Natural killer cell (primary cell): Measurements from ENCODE around the gene SURF2. TPM values are rescaled to one million over a fixed set of nuclear protein-coding genes. Genes with fewer than 3 reads are reported as not detected.

ENCODE experiments used
- ATAC-seq, 3 donors: fragments of 150-1000 bp in 2 of 3; fragments of 200-7000 bp in 1 of 3; cut with Tn5 transposase; 1 replicate in 1 of 3; 2 replicates in 2 of 3; pipeline ENCODE4 v1.10.0; 2021; ENCODE audit warnings: mild to moderate bottlenecking in 2 of 3, moderate library complexity in 2 of 3
- DNase-seq, 2 donors: peaks; one replicate each; pipeline versions ENCODE4 v3.0.0 to v3.0.0-alpha.2; 2013 to 2021; ENCODE audit warnings: mixed read lengths in 1 of 2
- H3K27ac ChIP-seq: one replicate; pipeline ENCODE4 v1.5.1; 2013; ENCODE audit warnings: mild to moderate bottlenecking, low read length
- H3K27me3 ChIP-seq: one replicate; pipeline ENCODE4 v1.6.1; 2013; ENCODE audit warnings: low read length; ENCODE audit not compliant: control insufficient read depth, insufficient read depth
- H3K36me3 ChIP-seq: one replicate; pipeline ENCODE4 v1.6.1; 2013; ENCODE audit warnings: low read length; ENCODE audit not compliant: control insufficient read depth, insufficient read depth
- H3K4me1 ChIP-seq: one replicate; pipeline ENCODE4 v1.6.1; 2013; ENCODE audit warnings: low read length; ENCODE audit not compliant: control insufficient read depth, insufficient read depth
- H3K4me3 ChIP-seq: one replicate; pipeline ENCODE4 v1.5.1; 2013; ENCODE audit warnings: low read length
- H3K9me3 ChIP-seq: one replicate; pipeline ENCODE4 v1.6.1; 2013; ENCODE audit warnings: low read length; ENCODE audit not compliant: control insufficient read depth, insufficient read depth
- H3K27ac Mint-ChIP-seq, 2 donors: one replicate each; pipeline ENCODE4 v1.8.0; 2022; ENCODE audit warnings: mild to moderate bottlenecking in 2 of 2, mixed read lengths in 2 of 2, moderate library complexity in 1 of 2
- H3K27me3 Mint-ChIP-seq, 2 donors: one replicate each; pipeline ENCODE4 v1.8.0; 2022; ENCODE audit warnings: low read depth in 2 of 2, mixed read lengths in 2 of 2
- H3K36me3 Mint-ChIP-seq: one replicate; pipeline ENCODE4 v1.8.0; 2022; ENCODE audit warnings: mixed read lengths
- H3K4me1 Mint-ChIP-seq, 2 donors: one replicate each; pipeline ENCODE4 v1.8.0; 2022; ENCODE audit warnings: mixed read lengths in 2 of 2
- H3K4me3 Mint-ChIP-seq: one replicate; pipeline ENCODE4 v1.8.0; 2022; ENCODE audit warnings: mild to moderate bottlenecking, moderate library complexity, mixed read lengths
- H3K9me3 Mint-ChIP-seq, 2 donors: one replicate each; pipeline ENCODE4 v1.8.0; 2022; ENCODE audit warnings: mixed read lengths in 2 of 2
- WGBS: methylation state at CpG from one replicate; pipeline ENCODE4 v1.1.7; 2013; ENCODE audit warnings: missing lambda C conversion rate; ENCODE audit not compliant: insufficient coverage; 5-methylcytosine and 5-hydroxymethylcytosine counted together
- intact Hi-C: fragments of 100-400 bp; cut with micrococcal nuclease; formaldehyde crosslinking; loops from one replicate; pipeline ENCODE4 v1.14.2; 2022
- total RNA-seq, 4 donors: library from RNA; stranded (reverse); fragments of 120-200 nt in 1 of 4; gene quantifications; one replicate each; pipeline versions ENCODE4 v1.2.3 to v1.2.4, GENCODE V29; 2013 to 2022
- TF ChIP-seq, protein P1 (sequence below): fragments of 200-600 bp; IDR thresholded peaks from one replicate; pipeline ENCODE4 v1.8.0; 2022; ENCODE audit warnings: antibody characterized with exemption

SURF2 gene
- total RNA-seq, 3 donors from 2014 or later (not counting 1 experiment from before 2014, with no cell fraction given): 14.3 to 14.9 (median 14.7) TPM

DNA sequence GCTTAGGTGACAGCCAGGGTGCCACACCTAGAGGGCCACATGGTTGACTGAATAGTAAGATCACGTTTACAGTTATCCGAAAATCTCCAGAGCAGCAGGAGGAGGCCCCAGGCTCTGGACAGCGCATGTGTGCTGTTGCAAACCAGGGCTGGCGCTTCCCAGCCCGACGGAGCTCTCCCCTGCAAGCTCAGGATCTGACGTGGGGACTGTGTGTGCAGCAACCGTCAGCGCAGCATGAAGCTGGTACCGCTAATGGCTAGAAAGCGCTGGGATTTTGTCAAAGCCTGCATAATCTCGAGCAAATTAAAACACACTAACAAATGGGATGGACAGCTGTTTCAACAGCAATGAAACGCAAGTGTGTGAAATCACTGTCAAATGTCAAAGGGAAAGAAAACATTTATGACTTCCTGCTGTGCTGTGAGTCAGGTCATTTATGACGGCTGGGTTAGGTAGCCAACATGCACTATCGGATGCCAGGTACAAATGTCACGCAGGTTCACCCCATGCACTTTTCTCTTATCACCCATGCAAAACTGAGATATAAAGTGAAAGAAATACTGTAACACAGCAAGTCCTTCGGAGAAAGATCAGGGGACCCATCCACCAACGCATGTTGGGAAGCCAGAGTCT is 12.0 kb downstream of the SURF2 start:
- no peaks in the 10 kb centered on the region for H3K9me3 Mint-ChIP-seq
- H3K36me3 Mint-ChIP-seq: peaks cover 6% of the 10 kb centered on the region
- H3K27ac ChIP-seq: no peak overlapping the region
- H3K27me3 ChIP-seq: no peaks in the 10 kb centered on the region
- intact Hi-C loops: no loop called here
- ATAC-seq: no peak
- H3K27ac Mint-ChIP-seq: peak overlapping the region; percentile 90 to 96
- peaks cover 50% of the 10 kb centered on the region for H3K36me3 ChIP-seq
- no peak for DNase-seq
- H3K4me1 Mint-ChIP-seq: peaks cover 61 to 73% of the 10 kb centered on the region in 2 donors
- H3K4me3 Mint-ChIP-seq: peak overlapping the region; percentile 45
- TF ChIP-seq, protein P1, sequence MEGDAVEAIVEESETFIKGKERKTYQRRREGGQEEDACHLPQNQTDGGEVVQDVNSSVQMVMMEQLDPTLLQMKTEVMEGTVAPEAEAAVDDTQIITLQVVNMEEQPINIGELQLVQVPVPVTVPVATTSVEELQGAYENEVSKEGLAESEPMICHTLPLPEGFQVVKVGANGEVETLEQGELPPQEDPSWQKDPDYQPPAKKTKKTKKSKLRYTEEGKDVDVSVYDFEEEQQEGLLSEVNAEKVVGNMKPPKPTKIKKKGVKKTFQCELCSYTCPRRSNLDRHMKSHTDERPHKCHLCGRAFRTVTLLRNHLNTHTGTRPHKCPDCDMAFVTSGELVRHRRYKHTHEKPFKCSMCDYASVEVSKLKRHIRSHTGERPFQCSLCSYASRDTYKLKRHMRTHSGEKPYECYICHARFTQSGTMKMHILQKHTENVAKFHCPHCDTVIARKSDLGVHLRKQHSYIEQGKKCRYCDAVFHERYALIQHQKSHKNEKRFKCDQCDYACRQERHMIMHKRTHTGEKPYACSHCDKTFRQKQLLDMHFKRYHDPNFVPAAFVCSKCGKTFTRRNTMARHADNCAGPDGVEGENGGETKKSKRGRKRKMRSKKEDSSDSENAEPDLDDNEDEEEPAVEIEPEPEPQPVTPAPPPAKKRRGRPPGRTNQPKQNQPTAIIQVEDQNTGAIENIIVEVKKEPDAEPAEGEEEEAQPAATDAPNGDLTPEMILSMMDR: no peak
- WGBS: 83% methylated on average over 18 of the region's 18 CpGs
- no peaks in the 10 kb centered on the region for H3K27me3 Mint-ChIP-seq
- H3K4me1 ChIP-seq: peaks cover 65% of the 10 kb centered on the region
- no peak overlapping the region for H3K4me3 ChIP-seq
- H3K9me3 ChIP-seq: no peaks in the 10 kb centered on the region

DNA sequence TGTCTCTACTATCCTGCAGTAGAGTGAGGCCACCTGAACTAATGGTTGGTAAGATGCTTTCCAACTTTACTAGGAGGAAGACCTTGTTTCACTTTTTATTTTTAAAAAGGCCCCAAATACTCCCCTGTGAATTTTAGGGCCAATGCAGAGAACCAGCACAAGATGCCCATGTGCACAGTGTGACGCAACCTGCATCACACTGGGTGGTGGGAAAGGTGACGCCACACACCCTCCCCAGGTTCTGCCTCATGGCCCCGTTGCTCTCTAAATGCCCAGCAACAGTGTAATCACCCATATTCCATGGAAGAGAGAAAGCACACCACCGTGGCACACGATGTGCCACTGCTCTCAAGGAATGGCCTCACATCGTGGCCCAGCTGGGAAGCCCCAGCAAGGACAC is 13.1 kb downstream of the SURF2 start:
- TF ChIP-seq, protein P1: no peak
- H3K27me3 ChIP-seq: no peaks in the 10 kb centered on the region
- 71% methylated on average over 6 of the region's 6 CpGs for WGBS
- Mint-ChIP-seq H3K36me3 (no peaks in the 10 kb centered on the region), H3K4me1 (peaks cover 60 to 64% of the 10 kb centered on the region in 2 donors), H3K27me3 (no peaks in the 10 kb centered on the region), H3K27ac (peak overlapping the region; percentile 90 to 96), H3K4me3 (peak overlapping the region; percentile 52), H3K9me3 (no peaks in the 10 kb centered on the region)
- no peak for DNase-seq
- H3K36me3 ChIP-seq: peaks cover 41% of the 10 kb centered on the region
- no peak for ATAC-seq
- peak overlapping the region; percentile 89 for H3K27ac ChIP-seq
- H3K4me3 ChIP-seq: no peak overlapping the region
- intact Hi-C loops: no loop called here
- no peaks in the 10 kb centered on the region for H3K9me3 ChIP-seq
- H3K4me1 ChIP-seq: peaks cover 72% of the 10 kb centered on the region

DNA sequence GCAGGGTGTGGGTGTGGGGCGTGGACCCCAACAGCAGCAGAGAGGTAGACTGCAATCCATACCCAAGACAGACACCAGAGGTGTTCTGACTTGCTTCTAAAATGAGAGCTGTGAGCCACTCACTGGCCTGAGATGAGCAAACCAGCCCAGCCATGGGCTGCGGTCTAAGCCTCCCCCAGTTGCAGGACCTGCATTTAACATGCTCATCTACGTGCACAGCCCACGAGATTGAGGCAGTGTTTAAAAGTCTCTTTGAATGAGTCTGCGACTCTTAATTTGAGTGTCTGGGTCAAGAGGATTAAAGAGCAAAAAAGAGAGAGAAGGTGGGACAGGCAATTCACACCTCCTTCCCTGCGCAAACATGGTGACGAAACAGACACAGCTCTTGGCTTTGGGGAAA is 13.6 kb downstream of the SURF2 start:
- H3K9me3 ChIP-seq: no peaks in the 10 kb centered on the region
- Mint-ChIP-seq H3K27ac (peak overlapping the region; percentile 90 to 96), H3K27me3 (no peaks in the 10 kb centered on the region), H3K4me1 (peaks cover 65 to 69% of the 10 kb centered on the region in 2 donors), H3K9me3 (no peaks in the 10 kb centered on the region), H3K36me3 (no peaks in the 10 kb centered on the region), H3K4me3 (peak overlapping the region; percentile 85)
- no peak overlapping the region for H3K4me3 ChIP-seq
- ATAC-seq (no peak), DNase-seq (peak in 1 of 2 donors; percentile 59)
- H3K36me3 ChIP-seq: peaks cover 38% of the 10 kb centered on the region
- TF ChIP-seq, protein P1: no peak
- intact Hi-C loops: loop anchor here (2.0 to 10.0 kb wide), 2 partner anchors 13 to 185 kb away; partner anchors contain the start of genes SURF1 and SURF2
- H3K27me3 ChIP-seq: no peaks in the 10 kb centered on the region
- 77% methylated on average over 7 of the region's 7 CpGs for WGBS
- peak overlapping the region; percentile 89 for H3K27ac ChIP-seq
- peaks cover 77% of the 10 kb centered on the region for H3K4me1 ChIP-seq
